Thyroid gland (tissue), 4 donors: ENCODE data around the gene RGS4. TPM values are rescaled to one million over a fixed set of nuclear protein-coding genes. Genes with fewer than 3 reads are reported as not detected.
"Not testable (repeated sequence)": the region's sequence is repeated elsewhere in the genome, so short reads cannot be mapped to it uniquely, and the experiment has no call there.

Experiments
- DNase-seq, 2 donors: peaks; one replicate each; pipeline ENCODE4 v3.0.0-alpha.2; 2019
- H3K27ac ChIP-seq, 3 donors: fragments of 200-600 bp; sonication (generic); 1 replicate in 2 of 3; 2 replicates in 1 of 3; pipeline ENCODE4 v1.5.1; 2016 to 2019; ENCODE audit warnings: mild to moderate bottlenecking in 1 of 3, moderate library complexity in 1 of 3
- H3K27me3 ChIP-seq: fragments of 200-600 bp; sonication (generic); one replicate; pipeline ENCODE4 v1.5.1; 2019
- H3K36me3 ChIP-seq, 2 donors: fragments of 200-600 bp; sonication (generic); one replicate each; pipeline ENCODE4 v1.5.1; 2016 to 2019
- H3K4me1 ChIP-seq, 2 donors: fragments of 200-600 bp; sonication (generic); one replicate each; pipeline ENCODE4 v1.5.1; 2017 to 2019
- H3K4me3 ChIP-seq, 3 donors: fragments of 200-600 bp; sonication (generic); replicated peaks in 1 of 3; 1 replicate in 2 of 3; 2 replicates in 1 of 3; pipeline ENCODE4 v1.5.1; 2016; ENCODE audit warnings: mild to moderate bottlenecking in 1 of 3
- H3K9me3 ChIP-seq: fragments of 200-600 bp; sonication (generic); one replicate; pipeline ENCODE4 v1.5.1; 2017
- CTCF ChIP-seq, 6 experiments: fragments of 200-600 bp in 3 of 6; fragments of 450-650 bp in 3 of 6; sonication (generic) in 3 of 6; IDR thresholded peaks; one replicate each; pipeline ENCODE4 v1.5.1; 2016 to 2019; ENCODE audit warnings: antibody characterized with exemption in 6 of 6, mild to moderate bottlenecking in 2 of 6, inconsistent platforms in 1 of 6, moderate library complexity in 1 of 6
- POLR2A ChIP-seq, 2 donors: fragments of 450-650 bp; IDR thresholded peaks; one replicate each; pipeline ENCODE4 v1.6.1; 2017; ENCODE audit warnings: antibody characterized with exemption in 2 of 2, mild to moderate bottlenecking in 2 of 2, moderate library complexity in 1 of 2
- WGBS, 2 donors: methylation state at CpG; one replicate each; pipeline ENCODE4 v1.1.5; 2017; 5-methylcytosine and 5-hydroxymethylcytosine counted together
- intact Hi-C: fragments of 100-400 bp; cut with DNase I; formaldehyde crosslinking; loops from one replicate; pipeline ENCODE4 v1.15.1; 2023
- total RNA-seq, 4 donors: library from RNA; depleted of rRNA; stranded (reverse); fragments of >200 nt; gene quantifications; one replicate each; pipeline ENCODE4 v1.2.3, GENCODE V29; 2016

The RGS4 gene
- total RNA-seq, 4 donors from 2014 or later: 1.8 to 10.5 (median 3.7) TPM

DNA sequence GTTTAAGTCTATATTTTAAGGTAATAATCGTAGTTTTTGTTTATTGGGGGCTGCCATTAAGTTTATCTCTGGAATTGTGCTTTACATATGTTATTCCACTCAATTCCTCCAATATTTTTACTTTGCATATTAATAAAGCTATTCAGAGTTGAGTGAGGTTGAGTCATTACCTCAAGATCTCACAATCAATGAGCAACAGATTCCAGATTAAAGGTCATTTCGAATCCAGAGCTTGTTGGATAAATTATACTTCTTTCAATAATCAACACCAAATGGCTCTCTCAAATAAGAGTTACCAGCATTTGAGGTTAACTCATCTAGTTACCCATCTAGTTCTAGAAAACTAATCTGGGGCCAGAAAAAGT is 16.7 kb downstream of the RGS4 start:
- Histone ChIP-seq H3K4me3 (no peak overlapping the region), H3K27ac (no peak overlapping the region), H3K4me1 (no peaks in the 10 kb centered on the region), H3K36me3 (no peaks in the 10 kb centered on the region), H3K9me3 (no peaks in the 10 kb centered on the region), H3K27me3 (no peaks in the 10 kb centered on the region)
- TF ChIP-seq CTCF (IDR thresholded peaks at IDR 0.05): no peak
- no peak for TF ChIP-seq POLR2A (IDR thresholded peaks at IDR 0.05)
- 66 to 69% methylated on average over 2 of the region's 2 CpGs for WGBS, 2 donors
- intact Hi-C loops: no loop called here
- no peak for DNase-seq

GRCh38 chr1:163089117-163089516 is 20.0 kb downstream of the RGS4 start:
- H3K27ac ChIP-seq, DNase-seq, H3K4me3 ChIP-seq, H3K4me1 ChIP-seq, H3K36me3 ChIP-seq, H3K27me3 ChIP-seq, intact Hi-C loops, H3K9me3 ChIP-seq: not testable (repeated sequence)
- WGBS, 2 donors: 79 to 83% methylated on average over 4 of the region's 4 CpGs

DNA sequence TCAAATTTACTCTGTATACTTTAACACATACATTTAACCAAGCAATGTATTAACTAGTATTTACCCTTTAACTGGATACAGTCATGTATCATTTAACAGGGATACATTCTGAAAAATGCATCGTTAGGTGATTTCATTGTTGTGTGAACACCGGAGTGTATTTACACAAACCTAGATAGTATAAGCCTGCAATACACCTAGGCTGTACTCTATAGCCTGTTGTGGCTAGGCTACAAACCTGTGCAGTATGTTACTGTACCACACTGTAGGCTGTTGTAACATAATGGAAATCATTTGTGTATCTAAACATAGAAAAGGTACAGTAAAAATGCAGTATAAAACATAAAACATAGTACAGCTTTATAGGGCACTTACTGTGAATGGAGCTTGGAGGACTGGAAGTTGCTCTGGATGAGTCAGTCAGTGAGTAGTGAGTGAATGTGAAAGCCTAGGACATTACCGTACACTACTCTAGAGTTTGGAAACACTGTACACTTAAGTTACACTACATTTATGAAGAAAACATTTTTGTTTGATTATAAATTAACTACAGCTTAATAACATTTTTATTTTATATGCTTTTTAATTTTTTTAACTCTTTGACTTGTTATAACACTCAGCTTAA is 21.3 kb downstream of the RGS4 start:
- Histone ChIP-seq H3K4me3 (no peak overlapping the region), H3K9me3 (no peaks in the 10 kb centered on the region), H3K27me3 (no peaks in the 10 kb centered on the region), H3K36me3 (no peaks in the 10 kb centered on the region), H3K27ac (no peak overlapping the region), H3K4me1 (no peaks in the 10 kb centered on the region)
- 86 to 93% methylated on average over 3 of the region's 3 CpGs for WGBS, 2 donors
- intact Hi-C loops: no loop called here
- TF ChIP-seq POLR2A (IDR thresholded peaks at IDR 0.05) (no peak), CTCF (IDR thresholded peaks at IDR 0.05) (no peak)
- DNase-seq: no peak

DNA sequence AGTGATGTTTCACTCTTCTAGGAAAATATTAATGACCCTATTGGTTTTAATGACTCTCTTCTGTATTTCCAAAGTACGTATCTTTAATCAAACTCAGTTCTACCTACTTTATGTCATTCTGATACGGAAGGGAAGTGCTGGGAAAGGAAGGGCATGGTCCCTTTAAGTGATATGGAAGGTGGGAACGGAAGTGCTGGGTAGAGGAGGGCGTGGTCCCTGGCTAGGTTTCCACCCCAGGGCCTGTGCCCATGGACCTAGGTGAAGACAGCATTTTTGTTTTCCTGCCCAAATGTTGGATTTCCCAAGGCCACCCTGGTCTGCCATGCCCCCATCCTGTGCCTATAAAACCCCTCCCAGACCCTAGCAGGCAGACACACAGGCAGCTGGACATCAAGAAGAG is 24.0 kb downstream of the RGS4 start:
- DNase-seq: no peak
- Histone ChIP-seq H3K36me3 (no peaks in the 10 kb centered on the region), H3K4me1 (no peaks in the 10 kb centered on the region), H3K4me3 (no peak overlapping the region), H3K9me3 (no peaks in the 10 kb centered on the region), H3K27me3 (no peaks in the 10 kb centered on the region), H3K27ac (no peak overlapping the region)
- WGBS, 2 donors: 73 to 76% methylated on average over 4 of the region's 4 CpGs
- intact Hi-C loops: no loop called here
- no peak for TF ChIP-seq CTCF (IDR thresholded peaks at IDR 0.05)
- TF ChIP-seq POLR2A (IDR thresholded peaks at IDR 0.05): no peak

DNA sequence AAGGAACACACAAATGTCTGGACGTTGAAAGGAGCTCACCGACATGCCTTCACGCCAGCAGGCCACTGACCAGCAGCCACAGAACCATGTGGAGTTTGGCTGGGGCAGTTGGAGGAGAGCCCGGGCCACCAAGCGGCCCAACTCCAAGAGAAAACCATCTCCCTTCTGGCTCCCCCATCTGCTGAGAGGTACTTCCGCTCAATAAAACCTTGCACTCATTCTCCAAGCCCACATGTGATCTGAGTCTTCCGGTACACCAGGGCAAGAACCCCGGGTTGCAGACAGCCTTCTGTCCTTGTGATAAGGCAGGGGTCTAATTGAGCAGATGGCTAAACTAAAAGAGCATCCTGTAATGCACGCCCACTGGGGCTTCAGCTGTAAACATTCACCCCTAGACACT is 24.4 kb downstream of the RGS4 start:
- H3K4me1 ChIP-seq: no peaks in the 10 kb centered on the region
- H3K4me3 ChIP-seq: no peak overlapping the region
- H3K27me3 ChIP-seq: no peaks in the 10 kb centered on the region
- TF ChIP-seq POLR2A (IDR thresholded peaks at IDR 0.05) (no peak), CTCF (IDR thresholded peaks at IDR 0.05) (no peak)
- H3K36me3 ChIP-seq: no peaks in the 10 kb centered on the region
- H3K27ac ChIP-seq: no peak overlapping the region
- H3K9me3 ChIP-seq: no peaks in the 10 kb centered on the region
- no peak for DNase-seq
- intact Hi-C loops: no loop called here
- 80 to 91% methylated on average over 9 of the region's 9 CpGs for WGBS, 2 donors

DNA sequence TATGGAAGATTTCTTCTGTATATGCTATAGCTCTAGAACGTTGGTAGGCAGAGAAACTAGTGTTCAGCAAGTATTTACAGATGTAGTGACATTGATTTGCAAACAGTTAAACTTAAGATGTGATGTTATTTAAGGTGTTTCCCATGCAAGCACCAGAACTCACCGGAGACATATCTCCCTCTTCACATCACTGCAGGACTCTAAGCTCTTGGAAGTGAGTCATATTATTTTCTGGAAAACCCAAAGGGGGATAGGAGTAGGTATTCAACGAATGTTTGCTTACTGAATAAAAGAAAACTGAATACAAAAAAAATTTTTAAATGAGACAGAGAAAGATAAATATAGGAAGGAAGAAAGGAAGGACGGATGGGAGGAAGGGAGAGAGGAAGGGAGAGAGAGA is 25.0 kb downstream of the RGS4 start:
- Histone ChIP-seq H3K4me1 (no peaks in the 10 kb centered on the region), H3K4me3 (no peak overlapping the region), H3K27ac (no peak overlapping the region), H3K27me3 (no peaks in the 10 kb centered on the region), H3K9me3 (no peaks in the 10 kb centered on the region), H3K36me3 (no peaks in the 10 kb centered on the region)
- intact Hi-C loops: no loop called here
- DNase-seq: no peak
- TF ChIP-seq POLR2A (IDR thresholded peaks at IDR 0.05) (no peak), CTCF (IDR thresholded peaks at IDR 0.05) (no peak)
- WGBS, 2 donors: 63 to 64% methylated on average over 4 of the region's 4 CpGs
